Astrocyte (in vitro differentiated cells and primary cell): ENCODE results near the gene FUT7.

Source experiments
- EZH2 ChIP-seq: IDR thresholded peaks from 2 replicates; pipeline ENCODE4 v1.6.1; 2012; ENCODE audit warnings: mild to moderate bottlenecking, low read length, inconsistent platforms; ENCODE audit not compliant: insufficient read depth
- TF ChIP-seq, protein P1 (sequence below): IDR thresholded peaks from 2 replicates; pipeline ENCODE4 v1.5.1; 2011; ENCODE audit warnings: low read depth, mild to moderate bottlenecking, inconsistent platforms, low read length, moderate library complexity; ENCODE audit not compliant: insufficient read depth

GRCh38 chr9:137066096-137066861 is 34.4 kb upstream of the FUT7 start:
- TF ChIP-seq, protein P1, sequence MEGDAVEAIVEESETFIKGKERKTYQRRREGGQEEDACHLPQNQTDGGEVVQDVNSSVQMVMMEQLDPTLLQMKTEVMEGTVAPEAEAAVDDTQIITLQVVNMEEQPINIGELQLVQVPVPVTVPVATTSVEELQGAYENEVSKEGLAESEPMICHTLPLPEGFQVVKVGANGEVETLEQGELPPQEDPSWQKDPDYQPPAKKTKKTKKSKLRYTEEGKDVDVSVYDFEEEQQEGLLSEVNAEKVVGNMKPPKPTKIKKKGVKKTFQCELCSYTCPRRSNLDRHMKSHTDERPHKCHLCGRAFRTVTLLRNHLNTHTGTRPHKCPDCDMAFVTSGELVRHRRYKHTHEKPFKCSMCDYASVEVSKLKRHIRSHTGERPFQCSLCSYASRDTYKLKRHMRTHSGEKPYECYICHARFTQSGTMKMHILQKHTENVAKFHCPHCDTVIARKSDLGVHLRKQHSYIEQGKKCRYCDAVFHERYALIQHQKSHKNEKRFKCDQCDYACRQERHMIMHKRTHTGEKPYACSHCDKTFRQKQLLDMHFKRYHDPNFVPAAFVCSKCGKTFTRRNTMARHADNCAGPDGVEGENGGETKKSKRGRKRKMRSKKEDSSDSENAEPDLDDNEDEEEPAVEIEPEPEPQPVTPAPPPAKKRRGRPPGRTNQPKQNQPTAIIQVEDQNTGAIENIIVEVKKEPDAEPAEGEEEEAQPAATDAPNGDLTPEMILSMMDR: no peak
- TF ChIP-seq EZH2: no peak
